ENCODE results near the gene KCNJ9. TPM values are rescaled to one million over a fixed set of nuclear protein-coding genes. Genes with fewer than 3 reads are reported as not detected.

The KCNJ9 gene
- total and polyA plus RNA-seq, 2 experiments from 2014 or later = 0.24 to 0.34 TPM

- Mint-ChIP-seq H3K9me3 (no peaks in the 10 kb centered on the region), H3K36me3 (ENCODE audit: low read depth) (peaks cover 36% of the 10 kb centered on the region), H3K4me1 (peaks cover 28% of the 10 kb centered on the region), H3K27ac (no peak overlapping the region), H3K27me3 (ENCODE audit: insufficient read depth, low read depth, poor library complexity) (peaks cover 8% of the 10 kb centered on the region), H3K4me3 (no peak overlapping the region)
- Histone ChIP-seq H3K9me2 (ENCODE audit: insufficient read depth) (no peaks in the 10 kb centered on the region), H3K4me3 (no peak overlapping the region), H3K27me3 (ENCODE audit: insufficient read depth) (no peaks in the 10 kb centered on the region), H4K20me1 (replicated peaks; ENCODE audit: insufficient read depth) (no peaks in the 10 kb centered on the region; the same call in 1 of the 2 replicates), H3K79me2 (replicated peaks; ENCODE audit: insufficient read depth) (peaks cover 23% of the 10 kb centered on the region), H3K4me2 (no peak overlapping the region), H2AFZ (no peak overlapping the region), H3K4me1 (ENCODE audit: insufficient read depth) (peaks cover 20% of the 10 kb centered on the region), H3K36me3 (ENCODE audit: insufficient read depth) (peaks cover 7% of the 10 kb centered on the region), H3K27ac (ENCODE audit: low read depth) (no peak overlapping the region), H3F3A (replicated peaks; ENCODE audit: low read depth) (no peaks in the 10 kb centered on the region; the same call in 1 of the 2 replicates)
- no peak for ATAC-seq
- no peak for DNase-seq (ENCODE audit: low spot score)
- TF ChIP-seq ZNF462 (CRISPR knock-in tag; IDR thresholded peaks at IDR 0.05) = no peak
- TF ChIP-seq REST (IDR thresholded peaks at IDR 0.05; ENCODE audit: unreplicated experiment) = peak; percentile 34
Measured at GRCh38 chr1:160091666-160092223, 10.4 kb downstream of the KCNJ9 start.
